Esophagus squamous epithelium (tissue), 5 donors: ENCODE results near the gene SIGLEC9. TPM values are rescaled to one million over a fixed set of nuclear protein-coding genes. Genes with fewer than 3 reads are reported as not detected.

Source experiments
- DNase-seq: peaks from one replicate; lab custom pipeline; 2025; lab: John Stamatoyannopoulos, UW
- H3K27ac ChIP-seq, 4 donors: fragments of 200-600 bp; sonication (generic); one replicate each; pipeline ENCODE4 v1.5.1; 2016 to 2019; ENCODE audit warnings: mild to moderate bottlenecking in 1 of 4
- H3K27me3 ChIP-seq, 4 donors: fragments of 200-600 bp; sonication (generic); 1 replicate in 3 of 4; 2 replicates in 1 of 4; pipeline versions ENCODE4 v1.5.1 to v1.6.0; 2017 to 2021; ENCODE audit warnings: antibody characterized with exemption in 1 of 4
- H3K36me3 ChIP-seq, 3 donors: fragments of 200-600 bp; sonication (generic); one replicate each; pipeline ENCODE4 v1.5.1; 2016 to 2019
- H3K4me1 ChIP-seq, 3 donors: fragments of 200-600 bp; sonication (generic); one replicate each; pipeline ENCODE4 v1.5.1; 2017 to 2019
- H3K4me3 ChIP-seq, 4 donors: fragments of 200-600 bp; sonication (generic); 1 replicate in 3 of 4; 2 replicates in 1 of 4; pipeline ENCODE4 v1.5.1; 2016 to 2019; ENCODE audit warnings: mild to moderate bottlenecking in 2 of 4, moderate library complexity in 1 of 4
- H3K9me3 ChIP-seq, 3 donors: fragments of 200-600 bp; sonication (generic); one replicate each; pipeline ENCODE4 v1.5.1; 2016 to 2019
- POLR2A ChIP-seq, 4 donors: fragments of 450-650 bp; IDR thresholded peaks; one replicate each; pipeline ENCODE4 v1.6.1; 2017; ENCODE audit warnings: antibody characterized with exemption in 4 of 4, mild to moderate bottlenecking in 4 of 4, moderate library complexity in 3 of 4
- WGBS, 2 donors: methylation state at CpG; one replicate each; pipeline ENCODE4 v1.1.5; 2018; 5-methylcytosine and 5-hydroxymethylcytosine counted together
- intact Hi-C: fragments of 100-400 bp; cut with DNase I; formaldehyde crosslinking; loops from one replicate; pipeline ENCODE4 v1.15.0; 2022
- total RNA-seq, 4 donors: library from RNA; depleted of rRNA; stranded (reverse); fragments of >200 nt; gene quantifications; one replicate each; pipeline ENCODE4 v1.1.0, GENCODE V29; 2016
- TF ChIP-seq, protein P1 (sequence below), 6 experiments: fragments of 450-650 bp in 4 of 6; fragments of 200-600 bp in 2 of 6; sonication (generic) in 2 of 6; IDR thresholded peaks; one replicate each; pipeline ENCODE4 v1.5.1; 2016 to 2019; ENCODE audit warnings: antibody characterized with exemption in 6 of 6, mild to moderate bottlenecking in 4 of 6, moderate library complexity in 4 of 6
- donor health status: DM: yes; HTN: yes; CAD: no.

SIGLEC9 gene
- total RNA-seq, 4 donors from 2014 or later, result 0.49 to 4.4 (median 2.4) TPM

DNA sequence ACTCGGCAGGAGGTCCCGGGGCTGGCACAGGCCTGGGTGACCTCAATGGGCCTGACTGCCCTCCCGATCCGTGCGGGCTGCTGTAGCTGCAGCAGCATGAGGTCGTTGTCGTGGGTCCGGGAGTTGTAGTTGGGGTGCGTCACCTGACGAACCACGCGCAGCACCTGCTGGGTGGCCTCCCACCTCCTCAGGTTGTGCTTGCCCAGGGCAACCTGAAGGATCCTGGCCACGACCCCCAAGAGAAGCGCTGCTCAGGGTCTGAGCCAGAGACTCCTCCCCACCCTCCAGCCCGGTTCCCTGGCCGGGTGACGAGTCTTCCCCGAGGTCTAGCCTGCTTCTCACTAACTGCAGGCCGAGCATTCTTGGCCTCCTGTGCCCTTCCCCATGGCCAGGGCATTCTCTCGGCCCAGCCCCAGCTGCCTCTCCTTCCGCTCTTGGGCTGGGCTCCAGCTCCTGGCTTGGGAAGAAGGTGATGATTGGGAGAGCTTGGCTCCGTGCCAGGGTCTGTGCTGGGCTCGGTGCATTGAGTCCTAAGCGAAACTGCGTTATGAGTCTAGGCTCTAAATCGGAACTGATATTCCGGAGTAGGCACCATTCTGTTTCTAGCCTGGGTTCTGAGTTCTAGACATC lies 45.1 kb upstream of the SIGLEC9 start:
- no peak for DNase-seq
- no peak overlapping the region for H3K4me3 ChIP-seq
- peaks cover 0 to 22% (median 0%) of the 10 kb centered on the region in 3 donors for H3K4me1 ChIP-seq
- no peak overlapping the region for H3K27ac ChIP-seq
- TF ChIP-seq, protein P1, sequence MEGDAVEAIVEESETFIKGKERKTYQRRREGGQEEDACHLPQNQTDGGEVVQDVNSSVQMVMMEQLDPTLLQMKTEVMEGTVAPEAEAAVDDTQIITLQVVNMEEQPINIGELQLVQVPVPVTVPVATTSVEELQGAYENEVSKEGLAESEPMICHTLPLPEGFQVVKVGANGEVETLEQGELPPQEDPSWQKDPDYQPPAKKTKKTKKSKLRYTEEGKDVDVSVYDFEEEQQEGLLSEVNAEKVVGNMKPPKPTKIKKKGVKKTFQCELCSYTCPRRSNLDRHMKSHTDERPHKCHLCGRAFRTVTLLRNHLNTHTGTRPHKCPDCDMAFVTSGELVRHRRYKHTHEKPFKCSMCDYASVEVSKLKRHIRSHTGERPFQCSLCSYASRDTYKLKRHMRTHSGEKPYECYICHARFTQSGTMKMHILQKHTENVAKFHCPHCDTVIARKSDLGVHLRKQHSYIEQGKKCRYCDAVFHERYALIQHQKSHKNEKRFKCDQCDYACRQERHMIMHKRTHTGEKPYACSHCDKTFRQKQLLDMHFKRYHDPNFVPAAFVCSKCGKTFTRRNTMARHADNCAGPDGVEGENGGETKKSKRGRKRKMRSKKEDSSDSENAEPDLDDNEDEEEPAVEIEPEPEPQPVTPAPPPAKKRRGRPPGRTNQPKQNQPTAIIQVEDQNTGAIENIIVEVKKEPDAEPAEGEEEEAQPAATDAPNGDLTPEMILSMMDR (IDR thresholded peaks at IDR 0.05), result no peak
- no peak for TF ChIP-seq POLR2A (IDR thresholded peaks at IDR 0.05)
- peaks cover 0 to 18% (median 0%) of the 10 kb centered on the region in 4 donors for H3K27me3 ChIP-seq
- no peaks in the 10 kb centered on the region for H3K36me3 ChIP-seq
- intact Hi-C loops, result no loop called here
- WGBS, 2 donors, result 59 to 64% methylated on average over 6 to 11 of the region's 27 CpGs
- no peaks in the 10 kb centered on the region for H3K9me3 ChIP-seq

DNA sequence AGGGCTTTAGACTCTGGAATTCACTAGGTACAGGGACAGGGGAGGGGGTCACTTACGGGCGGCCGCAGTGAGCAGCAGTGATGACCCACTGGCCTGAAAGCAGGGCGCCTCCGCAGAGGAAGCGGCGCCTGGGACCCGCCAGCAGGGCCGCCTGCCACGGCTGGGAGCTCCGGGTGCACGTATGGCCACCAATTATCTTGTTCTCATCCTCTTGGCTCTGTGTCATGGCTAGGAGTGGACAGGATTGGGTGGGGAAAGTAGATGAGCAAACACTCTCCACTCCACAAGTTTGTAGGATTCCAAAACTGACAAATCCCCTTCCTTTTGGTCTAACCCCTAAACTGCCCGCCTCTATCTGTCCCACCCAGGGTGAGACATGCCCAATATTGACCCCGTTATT lies 43.2 kb upstream of the SIGLEC9 start:
- 85 to 92% methylated on average over 2 to 9 of the region's 14 CpGs for WGBS, 2 donors
- DNase-seq, result no peak
- H3K36me3 ChIP-seq, result no peaks in the 10 kb centered on the region
- TF ChIP-seq, protein P1 (IDR thresholded peaks at IDR 0.05), result no peak
- H3K9me3 ChIP-seq, result no peaks in the 10 kb centered on the region
- peaks cover 0 to 11% (median 0%) of the 10 kb centered on the region in 3 donors for H3K4me1 ChIP-seq
- no peak overlapping the region for H3K4me3 ChIP-seq
- H3K27ac ChIP-seq, result no peak overlapping the region
- intact Hi-C loops, result no loop called here
- H3K27me3 ChIP-seq, result peaks cover 0 to 18% (median 0%) of the 10 kb centered on the region in 4 donors

DNA sequence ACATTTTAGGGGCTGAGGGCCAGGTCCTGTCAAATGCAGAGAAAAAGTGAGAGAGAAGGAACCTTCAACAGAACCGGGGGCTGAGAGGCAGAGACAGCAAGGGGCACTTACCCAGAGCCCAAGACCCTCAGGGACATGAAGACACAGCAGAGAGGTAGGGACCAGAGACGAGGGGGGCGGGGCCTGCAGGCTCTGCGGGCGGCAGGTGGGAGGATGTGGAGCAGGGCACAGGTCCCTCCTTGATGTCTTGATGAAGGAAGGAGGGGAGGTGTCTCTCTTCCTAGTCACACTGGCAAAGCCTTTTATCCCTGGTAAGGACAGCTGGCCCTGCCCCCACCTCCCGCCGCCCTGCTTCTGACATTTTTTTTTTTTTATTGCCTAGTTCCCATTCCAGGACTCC lies 42.1 kb upstream of the SIGLEC9 start, which contains the start of gene KLK14:
Gene KLK14 (minus strand): TSS at position 277 of the 400 bp plus-strand sequence. CDS start 273 bp downstream, at position 4.
- intact Hi-C loops, result no loop called here
- WGBS, 2 donors, result 33 to 54% methylated on average over 7 of the region's 7 CpGs
- no peak for DNase-seq
- Histone ChIP-seq H3K27me3 (peaks cover 0 to 18% (median 0%) of the 10 kb centered on the region in 4 donors), H3K9me3 (no peaks in the 10 kb centered on the region), H3K27ac (no peak within 1 kb of the TSS), H3K4me1 (peaks cover 0 to 4% (median 0%) of the 10 kb centered on the region in 3 donors), H3K36me3 (no peaks in the 10 kb centered on the region), H3K4me3 (no peak within 1 kb of the TSS)
- TF ChIP-seq POLR2A (IDR thresholded peaks at IDR 0.05), result no peak
- TF ChIP-seq, protein P1 (IDR thresholded peaks at IDR 0.05), result no peak

DNA sequence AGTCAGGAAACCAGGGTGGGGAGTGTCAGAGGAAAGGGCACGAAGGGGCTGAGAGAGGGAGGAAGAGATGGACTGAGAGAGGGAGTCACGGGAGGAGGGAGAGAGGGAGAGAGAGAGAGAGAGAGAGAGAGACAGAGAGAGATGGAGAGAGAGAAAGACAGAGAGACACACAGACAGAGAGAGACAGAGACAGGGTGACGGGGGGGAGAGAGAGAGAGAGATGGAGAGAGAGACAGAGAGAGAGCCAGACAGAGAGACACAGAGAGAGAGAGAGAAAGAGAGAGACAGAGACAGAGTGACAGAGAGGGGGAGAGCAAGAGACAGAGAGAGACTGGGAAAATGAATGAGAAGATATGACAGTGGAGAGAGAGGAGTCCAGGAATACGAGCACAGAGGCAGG lies 41.5 kb upstream of the SIGLEC9 start:
- no peak for TF ChIP-seq POLR2A (IDR thresholded peaks at IDR 0.05)
- TF ChIP-seq, protein P1 (IDR thresholded peaks at IDR 0.05), result no peak
- Histone ChIP-seq H3K4me3 (no peak overlapping the region), H3K9me3 (no peaks in the 10 kb centered on the region), H3K27me3 (peaks cover 0 to 18% (median 0%) of the 10 kb centered on the region in 4 donors), H3K36me3 (no peaks in the 10 kb centered on the region), H3K4me1 (peaks cover 0 to 4% (median 0%) of the 10 kb centered on the region in 3 donors), H3K27ac (no peak overlapping the region)
- intact Hi-C loops, result no loop called here
- no peak for DNase-seq
- WGBS, 2 donors, result 42 to 56% methylated on average over 4 of the region's 4 CpGs

DNA sequence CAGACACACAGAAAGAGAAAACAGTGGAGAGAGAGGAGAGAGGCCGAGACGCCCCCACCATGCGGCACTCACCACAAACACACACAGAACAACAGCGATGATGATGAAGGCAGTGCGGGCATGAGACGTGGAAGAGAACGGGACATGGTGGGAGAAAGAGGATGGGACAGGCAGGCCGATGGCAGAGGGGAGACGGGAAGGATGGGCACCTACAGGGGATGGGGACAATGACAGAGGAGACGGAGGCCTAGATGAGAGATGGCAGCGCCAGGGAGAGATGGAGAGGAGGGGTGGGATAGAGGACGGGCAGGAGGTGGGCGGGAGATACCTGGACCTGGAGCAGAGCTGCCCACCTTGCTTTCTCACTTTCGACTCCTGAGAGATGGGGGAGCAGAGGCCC lies 40.9 kb upstream of the SIGLEC9 start:
- no peak for DNase-seq
- Histone ChIP-seq H3K4me3 (no peak overlapping the region), H3K36me3 (no peaks in the 10 kb centered on the region), H3K4me1 (peaks cover 0 to 4% (median 0%) of the 10 kb centered on the region in 3 donors), H3K27me3 (peaks cover 0 to 18% (median 0%) of the 10 kb centered on the region in 4 donors), H3K9me3 (no peaks in the 10 kb centered on the region), H3K27ac (no peak overlapping the region)
- TF ChIP-seq, protein P1 (IDR thresholded peaks at IDR 0.05), result no peak
- no peak for TF ChIP-seq POLR2A (IDR thresholded peaks at IDR 0.05)
- intact Hi-C loops, result no loop called here
- WGBS, 2 donors, result 70 to 85% methylated on average over 14 of the region's 14 CpGs
